ENCODE measurements around the gene CENPF. TPM values are rescaled to one million over a fixed set of nuclear protein-coding genes. Genes with fewer than 3 reads are reported as not detected.

Gene CENPF
- total RNA-seq, result 1.7 and 1.9 TPM in 2 replicates

GRCh38 chr1:214602764-214603657, at the start of gene CENPF:
Gene CENPF (plus strand): TSS chr1:214603195. CDS start chr1:214613755, 10,560 bp downstream.

Other genes starting within 250 kb of the CENPF start
- 24.6 and 27.7 TPM in 2 replicates for gene PTPN14, start 51.6 kb upstream of the CENPF start, total RNA-seq